ENCODE measurements around the gene PLSCR1.
"Not testable (repeated sequence)": the region's sequence is repeated elsewhere in the genome, so short reads cannot be mapped to it uniquely, and the experiment has no call there.

Gene PLSCR1

DNA sequence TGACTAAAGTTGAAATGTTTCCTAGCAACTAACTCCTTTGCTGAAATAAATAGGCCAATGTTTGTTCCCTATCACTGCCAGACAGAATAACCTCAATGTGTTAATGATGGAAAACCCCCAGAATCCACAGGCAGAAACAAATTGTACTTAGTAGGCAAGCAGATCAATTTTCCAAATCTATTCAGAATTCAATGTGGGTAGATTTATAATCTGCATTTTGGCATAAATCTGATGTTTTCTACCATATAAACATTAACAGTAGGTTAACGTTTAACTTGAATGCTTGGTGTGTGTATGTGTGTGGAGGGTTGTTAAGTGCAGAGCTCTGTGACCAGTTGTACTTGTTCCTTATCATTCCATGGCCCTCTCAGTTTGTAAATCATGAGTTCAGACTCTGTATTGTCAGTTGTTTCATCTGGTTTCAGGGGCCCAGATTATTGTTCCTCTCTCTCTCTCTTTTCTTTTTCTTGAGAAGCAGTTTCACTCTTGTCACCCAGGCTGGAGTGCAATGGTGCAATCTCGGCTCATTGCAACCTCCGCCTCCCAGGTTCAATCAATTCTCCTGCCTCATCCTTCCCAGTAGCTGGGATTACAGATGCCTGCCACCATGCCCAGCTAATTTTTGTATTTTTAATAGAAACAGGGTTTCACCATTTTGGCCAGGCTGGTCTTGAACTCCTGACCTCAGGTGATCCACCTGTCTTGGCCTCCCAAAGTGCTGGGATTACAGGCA lies 32.8 kb downstream of the PLSCR1 start:
- DNase-seq = no peak

DNA sequence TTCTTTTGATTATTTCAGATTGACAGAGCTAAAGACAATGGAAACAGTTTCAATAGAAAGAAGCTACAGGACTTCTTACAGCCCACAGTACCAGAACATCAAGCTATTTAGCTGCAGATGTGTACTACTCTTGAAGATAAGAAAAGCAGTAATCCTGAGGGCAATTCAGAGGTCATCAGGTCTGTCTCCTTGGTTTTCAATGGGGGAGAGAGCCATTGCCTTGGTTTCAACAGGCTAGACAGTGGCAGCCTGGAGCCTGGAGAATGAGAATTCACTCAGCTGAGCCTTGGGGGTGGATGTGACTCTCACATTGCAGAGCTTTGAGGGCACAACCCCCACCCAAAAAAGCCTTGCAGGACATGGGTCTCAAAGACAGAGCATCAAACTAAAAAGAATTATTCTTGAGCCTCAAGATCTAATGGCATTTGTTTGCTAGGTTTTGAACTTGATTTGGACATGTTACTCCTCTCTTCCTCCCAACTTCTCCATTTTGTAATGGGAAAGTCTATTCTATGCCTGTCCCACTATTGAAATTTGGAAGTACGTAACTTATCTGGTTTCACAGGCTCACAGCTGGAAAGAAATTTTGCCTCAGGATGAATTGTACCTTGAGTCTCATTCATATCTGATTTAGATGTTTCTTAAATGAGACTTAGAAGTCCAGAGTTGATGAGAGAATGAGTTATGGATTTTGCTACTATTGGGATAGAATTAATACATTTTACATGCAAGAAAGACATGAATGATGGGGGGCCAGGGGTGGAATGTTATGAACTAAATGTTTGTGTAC lies 36.9 kb downstream of the PLSCR1 start:
- DNase-seq = no peak

DNA sequence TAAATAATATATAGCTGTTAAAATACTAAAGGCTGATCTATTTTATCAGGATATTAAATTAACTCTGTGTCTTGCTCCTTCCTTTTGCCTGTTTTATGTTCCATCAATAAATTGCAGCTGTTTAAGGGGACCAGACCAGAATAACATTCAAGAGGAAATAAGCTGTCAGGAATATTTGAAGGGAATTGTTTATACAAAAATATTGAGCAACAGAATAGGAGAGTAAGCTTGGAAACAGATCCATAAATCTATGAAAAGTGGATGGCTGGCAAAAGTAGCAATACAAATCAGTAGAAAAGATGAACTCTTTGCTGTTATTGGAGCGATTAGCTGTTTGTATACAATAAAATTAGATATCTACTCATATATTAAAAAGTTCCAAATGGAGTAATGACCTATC lies 38.9 kb downstream of the PLSCR1 start:
- no peak for DNase-seq

DNA sequence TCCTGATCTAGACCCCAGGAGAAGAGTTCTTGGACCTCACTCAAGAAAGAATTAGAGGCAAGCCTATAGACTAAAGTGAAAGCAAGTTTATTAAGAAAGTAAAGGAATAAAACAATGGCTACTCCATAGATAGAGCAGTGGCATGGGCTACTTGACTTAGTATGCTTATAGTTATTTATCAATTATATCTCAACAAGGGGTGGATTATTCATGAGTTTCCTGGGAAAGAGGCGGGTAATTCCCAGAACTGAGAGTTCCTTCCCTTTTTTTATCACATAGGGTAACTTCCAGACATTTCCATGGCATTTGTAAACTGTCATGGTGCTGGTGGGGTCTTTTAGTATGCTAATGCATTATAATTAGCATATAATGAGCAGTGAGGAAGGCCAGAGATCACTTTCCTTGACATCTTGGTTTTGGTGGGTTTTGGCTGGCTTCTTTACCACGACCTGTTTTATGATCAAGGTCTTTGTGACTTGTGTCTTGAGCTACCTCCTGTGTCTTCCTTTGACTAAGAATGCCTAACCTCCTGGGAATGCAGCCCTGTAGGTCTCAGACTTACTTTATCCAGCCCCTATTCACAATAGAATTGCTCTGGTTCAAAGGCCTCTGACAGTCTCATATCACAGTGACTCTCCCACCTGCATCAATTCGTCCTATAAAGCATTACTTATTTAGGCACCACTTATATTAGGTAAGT lies 39.8 kb downstream of the PLSCR1 start:
- DNase-seq = no peak

DNA sequence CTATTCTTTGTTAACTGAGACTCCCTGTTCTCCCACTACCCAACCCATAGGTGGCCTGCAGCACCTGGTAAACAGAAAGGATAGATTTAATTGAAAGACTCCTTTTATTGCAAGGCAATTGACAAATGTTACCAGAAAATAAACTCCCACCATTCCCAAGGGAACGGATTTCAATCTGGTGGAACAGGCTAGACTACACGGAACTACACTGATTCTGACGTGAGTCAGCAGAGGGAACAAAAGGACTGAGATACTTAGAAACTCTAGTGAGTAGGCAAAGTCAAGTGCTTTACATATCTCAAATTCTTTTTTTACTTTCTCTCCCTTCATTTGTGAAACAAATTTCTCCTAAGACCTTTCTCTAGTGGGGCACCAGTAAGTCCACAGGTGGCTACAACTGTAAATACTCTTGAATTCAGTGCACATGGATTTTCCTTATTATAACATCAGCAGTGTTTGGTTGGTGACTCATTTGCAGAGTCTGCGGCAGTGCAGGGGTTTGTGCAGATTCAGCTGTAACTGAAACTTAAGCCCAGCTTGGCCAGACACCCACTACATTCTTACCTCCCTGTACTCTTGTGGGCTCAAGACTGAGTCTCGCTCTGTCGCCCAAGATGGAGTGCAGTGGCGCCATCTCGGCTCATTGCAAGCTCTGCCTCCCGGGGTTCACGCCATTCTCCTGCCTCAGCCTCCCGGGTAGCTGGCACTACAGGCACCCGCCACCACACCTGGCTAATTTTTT lies 40.8 kb downstream of the PLSCR1 start:
- no peak for DNase-seq

DNA sequence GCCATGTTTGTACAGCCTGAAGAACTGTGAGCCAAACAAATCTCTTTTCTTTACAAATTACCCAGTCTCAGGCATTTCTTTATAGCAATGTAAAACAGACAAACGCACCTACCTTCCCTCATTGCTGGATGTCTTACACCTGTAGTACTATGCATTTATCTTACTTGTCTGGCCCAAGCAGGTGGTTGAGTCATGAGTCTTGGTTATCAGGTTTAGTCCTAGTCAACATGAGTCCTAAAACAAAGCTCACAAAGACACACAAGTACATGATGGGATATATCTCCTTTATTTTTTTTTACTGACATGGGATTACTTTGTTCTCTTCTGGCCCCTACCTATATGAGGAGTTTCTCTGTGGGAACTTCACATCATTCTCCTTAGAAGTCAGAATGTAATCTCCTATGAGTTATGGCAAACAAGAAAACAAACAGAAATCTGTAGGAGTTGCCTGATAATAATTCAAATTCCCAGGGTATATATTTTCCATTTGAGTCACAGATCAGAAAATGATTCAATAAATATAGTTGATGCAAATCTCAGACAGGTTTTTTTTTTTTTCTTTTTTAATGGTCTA lies 41.4 kb downstream of the PLSCR1 start:
- DNase-seq = no peak

DNA sequence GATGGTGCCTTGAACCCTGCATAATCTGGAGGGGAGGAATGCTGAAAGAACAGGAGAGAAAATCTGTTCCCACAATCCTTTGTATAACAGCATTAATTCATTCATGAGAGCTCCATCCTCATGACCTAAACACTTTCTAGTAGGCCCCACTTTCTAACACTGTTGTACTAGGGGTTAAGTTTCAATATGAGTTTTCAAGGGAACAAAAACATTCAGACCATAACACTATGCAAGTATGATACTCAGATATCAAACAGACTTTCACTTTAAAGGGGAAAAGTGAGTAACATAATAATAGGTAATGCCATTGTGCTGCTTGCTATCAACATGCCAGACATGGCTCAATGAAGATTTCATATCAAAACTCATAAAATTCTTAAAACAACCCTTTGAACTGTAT lies 42.7 kb downstream of the PLSCR1 start:
- no peak for DNase-seq

DNA sequence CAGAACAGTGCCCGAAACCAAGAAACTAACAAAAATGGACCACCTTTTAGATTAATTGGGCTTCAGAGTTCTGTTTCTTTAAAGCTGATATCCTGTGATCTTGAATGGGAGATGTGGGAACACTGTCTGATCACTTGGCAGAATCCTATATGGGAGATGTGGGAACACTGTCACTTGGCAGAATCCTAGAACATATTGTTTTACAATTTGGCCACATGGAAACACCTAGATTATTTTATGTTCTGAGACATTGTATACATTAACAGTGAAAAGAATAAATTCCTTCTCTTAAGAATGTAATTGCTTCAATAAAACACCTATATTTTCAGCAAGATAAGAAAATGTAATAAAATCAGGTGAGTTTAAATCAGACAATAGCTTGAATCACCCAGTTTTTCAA lies 44.7 kb downstream of the PLSCR1 start:
- no peak for DNase-seq

DNA sequence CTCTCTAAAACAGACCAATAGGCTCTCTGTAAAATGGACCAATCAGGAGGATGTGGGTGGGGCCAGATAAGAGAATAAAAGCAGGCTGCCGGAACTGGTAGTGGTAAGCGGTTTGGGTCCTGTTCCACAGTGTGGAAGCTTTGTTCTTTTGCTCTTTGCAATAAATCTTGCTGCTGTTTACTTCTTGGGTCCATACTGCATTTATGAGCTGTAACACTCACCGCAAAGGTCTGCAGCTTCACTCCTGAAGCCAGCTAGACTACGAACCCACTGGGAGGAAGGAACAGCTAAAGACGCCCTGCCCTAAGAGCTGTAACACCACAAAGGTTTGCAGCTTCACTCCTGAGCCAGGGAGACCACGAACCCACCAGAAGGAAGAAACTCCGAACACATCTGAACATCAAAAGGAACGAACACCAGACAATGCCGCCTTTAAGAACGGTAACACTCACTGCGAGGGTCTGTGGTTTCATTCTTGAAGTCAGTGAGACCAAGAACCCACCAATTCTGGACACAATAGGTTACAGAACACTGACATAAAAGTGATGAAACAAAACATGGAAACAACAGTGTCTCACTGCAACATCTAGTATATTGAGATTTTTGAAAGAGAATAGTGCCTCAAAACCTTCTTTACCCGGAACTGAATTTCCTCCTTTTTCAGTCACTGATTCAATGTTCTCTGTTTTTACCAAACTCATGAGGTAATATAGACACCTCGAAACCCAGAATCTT lies 46.2 kb downstream of the PLSCR1 start:
- DNase-seq = peak; percentile 39

DNA sequence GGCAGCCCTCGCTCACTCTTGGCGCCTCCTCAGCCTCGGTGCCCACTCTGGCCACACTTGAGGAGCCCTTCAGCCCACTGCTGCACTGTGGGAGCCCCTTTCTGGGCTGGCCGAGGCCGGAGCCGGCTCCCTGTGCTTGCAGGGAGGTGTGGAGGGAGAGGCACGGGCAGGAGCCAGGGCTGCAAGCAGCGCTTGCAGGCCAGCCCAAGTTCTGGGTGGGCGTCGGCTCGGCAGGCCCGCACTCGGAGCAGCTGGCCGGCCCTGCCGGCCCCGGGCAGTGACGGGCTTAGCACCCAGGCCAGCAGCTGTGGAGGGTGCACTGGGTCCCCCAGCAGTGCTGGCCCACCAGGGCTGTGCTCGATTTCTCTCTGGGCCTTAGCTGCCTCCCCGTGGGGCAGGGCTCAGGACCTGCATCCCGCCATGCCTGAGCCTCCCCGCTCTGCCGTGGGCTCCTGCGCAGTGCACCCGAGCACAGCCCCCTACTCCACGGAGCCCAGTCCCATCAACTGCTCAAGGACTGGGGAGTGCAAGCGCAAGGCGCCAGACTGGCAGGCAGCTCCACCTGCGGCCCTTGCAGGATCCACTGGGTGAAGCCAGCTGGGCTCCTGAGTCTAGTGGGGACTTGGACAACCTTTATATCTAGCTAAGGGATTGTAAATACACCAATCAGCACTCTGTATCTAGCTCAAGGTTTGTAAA lies 47.1 kb downstream of the PLSCR1 start:
- DNase-seq = not testable (repeated sequence)

DNA sequence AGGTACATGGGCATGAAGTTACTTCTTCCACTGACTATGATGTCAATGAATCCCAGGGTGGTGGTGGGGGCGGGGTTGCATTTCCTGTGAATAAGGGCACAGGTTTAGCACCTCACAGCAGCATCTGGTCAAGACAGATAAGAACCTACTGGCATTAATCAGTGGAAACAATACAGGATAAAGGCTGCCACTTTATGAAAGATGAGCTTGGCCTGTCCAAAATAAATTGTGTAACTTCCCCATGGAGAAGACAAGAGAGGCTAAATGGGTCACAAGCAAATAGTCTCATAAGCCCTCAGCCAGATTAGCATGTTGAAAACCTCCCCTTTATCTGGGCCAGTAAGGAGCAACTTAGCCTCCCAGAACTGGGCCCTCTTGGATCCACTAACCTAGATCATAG lies 47.7 kb downstream of the PLSCR1 start:
- no peak for DNase-seq

DNA sequence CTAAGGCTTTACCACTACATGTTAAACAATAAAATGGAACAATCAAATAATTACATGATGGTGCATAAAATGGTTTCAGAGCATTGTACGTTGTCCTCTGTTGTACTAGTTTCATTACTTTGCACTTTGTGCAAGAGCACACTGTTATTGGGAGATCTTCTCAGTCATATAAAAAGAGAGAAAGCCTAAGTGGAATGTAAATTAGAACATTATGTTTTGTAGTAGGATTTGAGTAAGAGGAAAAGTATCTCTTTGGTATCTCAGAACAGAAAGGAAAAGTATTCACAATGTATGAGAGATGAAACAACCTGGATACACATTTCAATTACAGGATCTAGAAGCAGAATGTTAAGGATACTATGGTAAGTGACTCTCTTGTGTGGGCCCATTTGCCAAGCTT lies 48.2 kb downstream of the PLSCR1 start:
- DNase-seq = no peak

DNA sequence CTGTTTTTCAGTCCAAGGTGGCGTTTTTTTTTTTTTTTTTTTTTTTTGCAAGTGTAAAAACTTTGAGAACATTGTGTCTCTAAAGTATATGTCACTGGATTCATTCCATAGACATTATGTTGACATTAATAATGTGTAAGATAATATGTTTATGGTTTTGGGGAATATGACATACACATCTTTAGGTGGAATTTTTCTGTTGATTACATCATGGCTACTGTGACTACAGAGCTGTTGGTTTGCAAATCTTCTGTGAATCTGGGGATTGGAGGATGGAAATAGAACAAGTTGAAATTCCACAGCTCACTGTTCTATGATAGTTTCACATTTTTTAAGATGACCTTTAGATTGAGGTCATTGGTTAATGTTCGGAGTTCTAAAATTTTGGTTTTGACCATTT lies 50.6 kb downstream of the PLSCR1 start:
- DNase-seq = no peak

DNA sequence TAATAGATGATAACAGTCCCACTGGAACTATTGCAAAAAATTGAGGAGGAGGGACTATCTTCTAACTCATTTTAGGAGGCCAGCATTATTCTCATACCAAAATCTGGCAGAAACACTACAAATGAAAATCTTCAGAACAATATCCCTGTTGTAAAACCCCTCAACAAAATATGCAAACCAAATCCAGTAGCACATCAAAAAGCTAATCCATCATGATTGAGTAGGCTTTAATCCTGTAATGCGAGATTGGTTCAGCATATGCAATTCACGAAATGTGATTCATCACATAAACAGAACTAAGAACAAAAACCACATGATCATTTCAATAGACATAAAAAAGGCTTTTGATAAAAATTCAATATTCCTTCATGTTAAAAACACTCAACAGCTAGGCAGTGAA lies 51.2 kb downstream of the PLSCR1 start:
- no peak for DNase-seq

DNA sequence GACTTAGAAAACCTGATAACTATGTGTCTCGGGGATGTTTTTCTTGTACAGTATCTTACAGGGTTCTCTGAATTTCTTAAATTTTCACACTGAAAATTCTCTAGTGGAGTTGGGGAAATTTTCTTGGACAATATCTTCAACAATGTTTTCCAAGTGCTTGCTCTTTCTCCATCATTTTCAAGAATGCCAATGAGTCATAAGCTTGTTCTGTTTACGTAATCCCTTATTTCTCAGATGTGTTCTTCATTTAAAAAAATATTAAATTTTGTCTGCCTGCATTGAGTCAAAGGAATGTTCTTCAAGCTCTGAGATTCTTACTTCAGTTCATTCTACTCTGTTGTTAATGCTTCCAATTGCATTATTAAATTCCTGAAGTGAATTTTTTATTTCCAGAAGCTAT lies 53.1 kb downstream of the PLSCR1 start:
- no peak for DNase-seq

DNA sequence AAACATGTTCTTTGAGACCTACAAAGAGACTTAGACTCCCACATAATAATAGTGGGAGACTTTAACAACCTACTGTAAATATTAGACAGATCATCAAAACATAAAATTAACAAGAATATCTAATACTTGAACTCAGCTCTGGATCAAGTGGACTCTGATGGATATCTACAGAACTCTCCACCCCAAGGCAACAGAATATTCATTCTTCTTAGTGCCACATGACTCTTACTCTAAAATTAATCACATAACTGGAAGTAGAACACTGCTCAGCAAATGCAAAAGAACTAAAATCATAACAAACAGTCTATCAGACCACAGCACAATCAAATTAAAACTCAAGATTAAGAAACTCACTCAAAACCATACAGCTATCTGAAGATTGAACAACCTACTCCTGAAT lies 59.1 kb downstream of the PLSCR1 start:
- DNase-seq = no peak

DNA sequence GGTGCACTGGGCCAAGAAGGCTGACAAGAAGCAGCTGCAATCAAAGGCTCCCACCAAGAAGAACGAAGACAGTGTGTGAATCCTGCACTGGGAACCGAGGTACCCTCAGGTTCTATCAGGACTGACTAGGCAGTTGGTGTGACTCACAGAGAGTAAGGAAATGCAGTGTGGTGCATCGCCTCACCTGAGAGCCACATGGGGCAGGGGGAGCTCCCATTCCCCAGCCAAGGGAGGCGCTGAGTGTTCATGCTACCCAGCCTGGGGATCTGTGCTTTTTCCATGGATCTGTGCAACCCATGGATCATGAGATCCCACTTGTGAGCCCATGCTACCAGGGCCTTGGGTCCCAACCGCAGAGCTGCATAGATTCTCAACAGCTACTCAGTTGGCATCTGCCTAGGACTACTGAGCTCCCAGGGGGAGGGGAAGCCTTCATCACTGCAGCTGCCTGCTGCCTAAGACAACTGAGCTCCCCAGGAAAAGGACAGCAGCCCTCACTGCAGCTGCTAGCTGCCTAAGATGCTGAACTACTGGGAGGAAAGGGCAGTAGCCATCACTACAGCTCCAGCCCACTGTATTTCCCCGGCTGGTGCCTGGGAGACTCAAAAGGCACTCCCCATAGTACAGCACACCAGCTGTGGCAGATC lies 68.2 kb downstream of the PLSCR1 start:
- DNase-seq = no peak

DNA sequence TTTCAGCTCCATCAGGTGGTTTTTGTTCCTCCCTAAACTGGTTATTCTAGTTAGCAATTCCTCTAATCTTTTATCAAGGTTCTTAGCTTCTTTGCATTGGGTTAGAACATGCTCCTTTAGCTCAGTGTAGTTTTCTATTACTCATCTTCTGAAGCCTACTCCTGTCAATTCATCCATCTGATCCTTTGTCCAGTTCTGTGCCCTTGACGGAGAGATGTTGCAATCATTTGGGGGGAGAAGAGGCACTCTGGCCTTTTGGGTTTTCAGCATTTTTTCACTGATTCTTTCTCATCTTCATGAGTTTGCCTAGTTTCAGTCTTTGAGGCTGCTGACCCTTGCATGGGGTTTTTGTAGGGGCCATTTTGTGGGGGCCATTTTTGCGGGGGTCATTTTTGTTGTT lies 69.4 kb downstream of the PLSCR1 start:
- not testable (repeated sequence) for DNase-seq

DNA sequence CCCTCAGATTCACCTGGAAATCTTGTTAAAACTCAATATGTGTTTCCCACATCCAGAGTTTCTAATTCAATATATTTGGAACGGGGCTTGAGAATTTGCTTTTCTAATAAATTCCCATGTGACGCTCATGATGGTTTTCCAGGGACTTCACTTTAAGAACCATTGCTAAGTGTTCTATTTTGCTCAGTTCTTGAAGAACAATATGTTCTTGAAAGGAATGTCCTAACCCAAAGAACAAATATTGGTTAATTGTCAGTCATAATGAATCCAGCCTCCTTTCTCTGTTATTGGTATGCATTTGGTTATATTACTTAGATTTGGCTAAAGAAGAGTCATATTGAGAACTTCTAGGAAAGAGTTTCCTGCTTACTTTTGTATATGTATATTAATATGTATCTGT lies 70.7 kb downstream of the PLSCR1 start:
- no peak for DNase-seq

DNA sequence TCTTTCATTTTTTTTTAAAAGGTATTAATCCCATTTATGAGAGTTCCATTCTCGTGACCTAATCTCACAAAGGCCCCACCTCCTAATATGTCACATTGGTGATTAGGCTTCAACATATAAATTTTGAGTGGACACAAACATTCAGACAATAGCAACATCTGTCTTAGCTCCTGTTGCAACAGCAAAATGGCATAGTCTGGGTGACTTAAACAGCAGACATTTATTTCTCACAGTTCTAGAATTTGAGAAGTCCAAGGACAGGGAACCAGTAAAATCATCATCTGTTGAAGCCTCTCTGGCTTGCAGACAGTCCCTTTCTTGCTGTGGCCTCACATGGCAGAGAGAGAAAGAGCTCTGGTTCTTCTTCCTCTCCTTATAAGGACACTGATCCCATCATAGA lies 71.8 kb downstream of the PLSCR1 start:
- DNase-seq = no peak

DNA sequence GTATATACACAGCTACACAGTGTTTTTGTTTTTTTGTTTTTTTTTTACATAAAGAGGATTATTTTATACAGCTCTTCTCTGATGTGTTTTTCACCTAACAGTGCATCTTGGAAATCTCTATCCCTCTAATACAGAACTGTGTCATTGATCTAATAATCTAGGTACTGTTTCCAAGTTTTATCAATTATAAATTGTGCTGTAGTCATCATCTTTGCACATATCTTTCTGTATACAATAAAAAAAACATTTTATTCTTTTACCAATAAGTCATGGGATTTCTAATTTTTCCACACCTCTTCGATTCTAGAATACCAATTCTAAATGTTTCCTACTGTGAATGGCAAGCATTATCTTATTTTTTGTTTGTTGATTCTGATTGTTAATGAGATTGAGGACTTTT lies 73.4 kb downstream of the PLSCR1 start:
- DNase-seq = no peak
